GM18519 (cell line): ENCODE results near the gene KDSR.

Source experiments
- ATAC-seq: cut with Tn5 transposase; IDR thresholded peaks from one replicate; pipeline ENCODE4 v1.9.1; 2021; ENCODE audit warnings: mild to moderate bottlenecking, moderate library complexity; ENCODE audit not compliant: unreplicated experiment, low FRiP score

Gene KDSR

DNA sequence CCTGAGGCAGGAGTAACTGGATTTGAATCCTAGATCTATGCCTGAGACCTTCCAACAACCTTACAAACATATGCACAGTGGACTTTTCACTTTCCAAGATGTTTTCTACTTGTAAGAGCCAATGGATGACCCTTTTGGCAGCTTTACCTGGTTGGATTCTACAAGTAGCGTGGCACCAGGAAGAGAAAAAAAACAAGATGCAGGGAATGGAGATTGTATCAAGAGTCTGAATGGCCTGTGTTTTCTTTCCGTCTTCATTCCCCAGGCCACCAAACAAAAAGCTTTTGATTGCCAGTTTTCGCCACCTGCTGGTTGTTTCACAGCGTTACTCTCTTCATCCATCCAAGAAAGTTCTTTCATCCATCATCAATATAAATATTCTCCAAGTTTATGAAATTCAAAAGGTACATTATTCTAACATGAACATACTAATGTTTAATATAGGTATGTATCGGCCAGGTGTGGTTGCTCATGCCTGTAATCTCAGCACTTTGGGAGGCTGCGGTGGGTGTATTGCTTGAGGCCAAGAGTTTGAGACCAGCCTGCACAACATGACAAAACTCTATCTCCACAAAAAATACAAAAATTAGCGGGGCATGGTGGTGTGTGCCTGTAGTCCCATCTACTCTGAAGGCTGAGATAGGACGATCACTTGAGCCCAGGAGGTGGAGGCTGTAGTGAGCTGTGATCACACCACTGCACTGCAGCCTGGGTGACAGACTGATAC, 43.9 kb downstream of the KDSR start:
- no peak for ATAC-seq

GRCh38 chr18:63322206-63322605, 44.8 kb downstream of the KDSR start:
- ATAC-seq, result no peak

DNA sequence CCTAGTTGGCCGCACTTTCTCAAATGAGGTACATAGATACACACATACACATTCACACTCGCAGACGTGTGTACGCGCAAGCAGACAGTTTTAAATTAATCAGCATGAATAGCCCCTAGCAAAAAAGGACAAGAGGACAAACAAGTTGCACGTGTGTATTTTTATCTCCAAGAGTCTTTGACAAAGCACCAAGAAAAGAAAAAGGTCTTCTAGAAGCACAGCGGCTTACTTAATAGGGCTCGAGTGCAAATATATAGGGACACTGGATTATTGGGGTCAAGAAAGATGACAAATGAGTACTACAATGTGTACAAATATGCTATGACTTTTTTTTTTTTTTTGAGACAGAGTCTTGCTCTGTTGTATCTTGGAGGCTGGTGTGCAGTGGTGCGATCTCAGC, 45.7 kb downstream of the KDSR start:
- ATAC-seq, result no peak

DNA sequence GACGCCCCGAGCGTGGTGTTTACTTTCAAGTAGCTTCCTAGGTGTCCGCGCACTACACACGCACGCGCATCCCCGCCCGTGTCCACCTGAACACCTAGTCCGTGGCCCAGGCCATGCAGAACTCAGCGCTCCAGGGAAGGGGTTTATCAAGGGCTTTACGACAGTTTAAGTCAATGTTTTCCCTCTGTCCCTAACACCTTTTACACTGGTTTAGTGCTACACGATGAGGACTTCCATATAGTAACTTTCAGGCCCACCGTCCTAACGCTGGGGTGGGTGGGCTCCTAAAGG, 46.1 kb downstream of the KDSR start:
- ATAC-seq, result no peak

GRCh38 chr18:63320123-63320974, 46.7 kb downstream of the KDSR start:
- ATAC-seq, result peak; percentile 38

DNA sequence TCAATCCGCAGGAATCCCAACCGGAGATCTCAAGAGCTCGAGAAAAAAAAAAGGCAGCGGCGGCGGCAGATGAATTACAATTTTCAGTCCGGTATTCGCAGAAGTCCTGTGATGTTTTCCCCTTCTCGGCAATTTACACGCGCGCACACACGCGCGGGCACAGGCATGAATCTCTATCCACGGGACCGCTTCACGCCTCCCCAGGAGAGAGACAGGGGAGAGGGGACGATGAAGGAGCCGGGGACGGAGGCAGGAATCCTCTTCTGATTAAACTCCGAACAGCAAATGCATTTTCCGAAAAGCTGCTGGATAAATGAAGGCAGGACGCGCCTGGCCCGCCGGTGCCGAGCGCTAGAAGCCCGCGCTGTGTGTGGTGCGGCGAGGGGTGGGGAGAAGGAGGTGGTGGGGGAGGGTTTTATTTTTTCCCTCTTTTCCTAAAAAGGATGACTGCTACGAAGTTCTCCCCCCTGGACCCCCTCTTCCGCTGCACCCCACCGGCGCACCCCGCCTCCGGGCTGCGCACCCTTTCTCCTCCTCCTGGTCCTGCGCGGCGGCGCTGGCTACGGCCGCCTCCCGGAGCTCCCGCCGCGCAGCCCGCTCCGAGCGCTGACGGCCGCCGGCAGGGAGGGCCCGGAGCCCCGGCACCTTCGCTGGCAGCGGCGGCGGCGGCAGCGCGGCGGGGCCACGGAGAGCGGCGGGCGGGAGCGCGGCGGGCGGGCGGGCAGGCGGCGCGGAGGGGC, 47.5 kb downstream of the KDSR start, which contains the start of gene BCL2:
TSS of gene BCL2 (minus strand) at position 387 of the 740 bp plus-strand sequence.
- peak; percentile 1 for ATAC-seq

DNA sequence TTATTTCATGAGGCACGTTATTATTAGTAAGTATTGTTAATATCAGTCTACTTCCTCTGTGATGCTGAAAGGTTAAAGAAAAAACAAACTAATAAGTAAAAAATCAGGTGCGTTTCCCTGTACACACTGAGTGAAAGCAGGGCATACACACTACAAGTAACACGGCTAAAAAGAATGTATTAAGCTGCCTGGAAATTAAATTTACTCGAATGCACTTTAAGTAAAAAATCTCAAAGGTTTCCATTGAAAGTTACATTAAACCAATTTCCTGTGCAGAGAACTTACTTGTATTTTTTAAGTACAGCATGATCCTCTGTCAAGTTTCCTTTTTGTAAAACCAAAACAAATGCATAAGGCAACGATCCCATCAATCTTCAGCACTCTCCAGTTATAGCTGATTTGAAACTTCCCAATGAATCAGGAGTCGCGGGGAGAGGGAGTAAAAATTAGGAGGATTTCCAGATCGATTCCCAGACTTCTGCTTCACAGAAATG, 48.1 kb downstream of the KDSR start:
- ATAC-seq, result no peak

GRCh38 chr18:63317982-63318888, 48.8 kb downstream of the KDSR start:
- peak; percentile 32 for ATAC-seq

- ATAC-seq, result no peak
Observed at GRCh38 chr18:63317556-63317946, 49.5 kb downstream of the KDSR start.

DNA sequence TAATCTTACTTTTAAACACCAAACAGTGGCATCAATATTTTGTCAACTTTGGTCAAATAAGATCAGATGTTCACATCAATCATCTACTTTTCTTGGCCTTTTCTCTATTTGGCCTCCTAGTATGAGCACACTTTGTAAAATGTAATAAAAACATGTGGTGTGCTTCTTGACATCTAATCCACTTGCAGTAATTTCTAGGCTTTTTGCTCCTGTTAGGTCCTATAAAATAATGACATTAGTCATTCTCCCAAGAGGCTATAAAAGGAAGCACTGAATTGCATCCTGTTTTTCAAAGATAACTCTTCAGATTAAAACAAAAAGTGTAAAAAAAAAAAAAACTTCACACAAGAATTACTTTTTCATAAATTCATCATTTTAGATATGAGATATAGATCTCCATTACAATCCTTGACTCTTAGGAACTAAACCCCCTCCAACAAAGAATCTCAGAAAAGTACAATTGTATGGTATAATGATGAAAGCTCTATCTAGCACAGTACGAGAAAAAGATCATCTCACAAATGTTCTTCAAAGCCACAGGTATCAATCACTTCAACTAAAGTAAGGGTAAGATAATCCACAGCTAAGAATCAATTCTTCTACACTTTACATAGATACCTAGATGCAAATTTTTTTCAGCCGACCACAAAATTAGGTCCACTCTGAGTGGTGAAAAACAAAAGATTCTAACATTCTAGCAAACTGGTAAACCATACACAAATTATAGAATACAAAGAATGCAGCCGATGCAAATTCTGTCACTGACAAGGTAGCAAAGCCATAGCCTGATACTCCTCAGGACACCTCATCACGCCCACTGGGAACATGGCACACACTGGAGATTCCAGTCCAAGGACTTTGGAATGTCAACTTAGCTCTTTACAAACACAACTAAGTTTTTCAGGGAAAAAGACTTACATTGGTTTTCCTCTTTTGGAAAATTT, 50.1 kb downstream of the KDSR start:
- ATAC-seq, result no peak

GRCh38 chr18:63315876-63316275, 51.1 kb downstream of the KDSR start:
- ATAC-seq, result no peak

DNA sequence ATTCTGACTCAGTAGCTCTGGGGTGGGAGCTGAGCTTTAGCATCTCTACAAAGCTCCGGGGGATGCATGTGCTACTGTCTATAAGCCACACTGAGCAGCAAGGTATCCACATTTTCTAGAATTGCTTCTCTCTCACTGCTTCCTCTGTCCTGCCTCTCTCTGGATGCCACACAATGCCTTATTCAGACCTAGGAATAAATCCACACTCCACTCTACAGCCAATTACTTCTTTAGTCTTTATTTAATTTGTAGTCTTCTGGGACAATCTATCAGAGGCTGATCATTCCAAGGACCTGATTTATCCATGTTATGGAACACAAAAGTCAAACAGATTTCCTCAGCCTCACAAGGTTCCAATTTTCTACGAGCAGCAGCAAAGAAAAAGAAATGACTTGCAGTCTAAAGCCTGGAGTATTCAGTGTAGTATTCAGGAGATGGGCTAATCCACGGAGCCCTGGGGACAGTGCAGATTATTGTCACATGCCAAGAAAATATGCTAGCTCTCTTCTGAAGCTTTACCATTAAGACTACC, 51.8 kb downstream of the KDSR start:
- ATAC-seq, result no peak

GRCh38 chr18:63314062-63314790, 52.8 kb downstream of the KDSR start:
- ATAC-seq, result no peak

- ATAC-seq, result no peak
Observed at GRCh38 chr18:63313396-63313917, 53.5 kb downstream of the KDSR start.

DNA sequence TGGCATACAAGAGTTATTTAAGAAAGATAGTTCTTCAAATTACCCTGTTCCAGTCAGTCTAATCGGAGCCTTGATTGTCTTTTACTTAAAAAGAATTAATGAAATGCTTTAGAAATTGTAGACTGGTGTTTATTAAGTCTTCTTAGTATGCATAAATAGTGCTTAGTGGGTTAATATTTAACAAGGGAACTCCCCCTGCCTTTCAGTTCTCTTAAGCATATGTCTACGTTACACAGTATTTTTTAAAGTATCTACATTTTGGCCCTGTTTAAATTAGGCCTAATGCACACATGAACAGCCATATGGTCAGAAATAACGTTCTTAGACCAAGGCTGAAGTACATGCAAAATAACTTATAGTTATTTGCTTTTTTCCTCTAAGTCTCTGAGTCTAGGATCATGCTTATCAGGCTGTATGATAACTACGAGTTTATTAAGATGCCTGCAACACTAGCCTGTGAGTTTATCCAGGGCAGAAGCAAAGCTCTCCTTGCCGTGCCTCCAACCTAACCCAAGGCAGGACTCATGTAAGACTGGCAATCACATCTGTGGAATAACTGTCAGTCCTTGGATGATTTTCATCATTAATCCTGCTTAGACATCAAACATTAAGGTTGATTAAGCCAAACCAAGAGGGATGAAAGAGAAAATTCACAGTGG, 54.1 kb downstream of the KDSR start:
- no peak for ATAC-seq

DNA sequence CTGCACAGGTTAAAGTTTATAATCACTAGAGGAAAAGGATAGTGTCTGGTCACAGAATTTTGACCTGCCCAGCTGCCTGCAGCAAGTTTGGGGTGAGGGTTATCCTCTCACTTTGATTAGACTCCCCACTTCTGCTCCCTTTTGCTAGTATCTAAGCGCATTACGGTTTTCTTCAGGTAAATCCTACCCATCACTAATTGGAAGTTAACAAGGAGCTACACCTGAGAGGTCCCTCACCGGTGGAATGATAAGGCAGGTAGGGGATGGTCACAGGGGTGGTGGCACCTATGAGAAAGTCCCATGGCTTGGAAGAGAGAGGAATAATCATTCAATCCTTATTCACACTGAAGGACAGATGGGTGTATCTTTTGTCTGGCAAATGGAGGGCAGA, 55.0 kb downstream of the KDSR start:
- no peak for ATAC-seq
